K562 (cell line): ENCODE data around the gene CSAD. TPM values are rescaled to one million over a fixed set of nuclear protein-coding genes. Genes with fewer than 3 reads are reported as not detected.

Experiments
- BCOR ChIP-seq: fragments of 450-650 bp; IDR thresholded peaks from 2 replicates; pipeline ENCODE4 v1.6.1; 2016
- CBFB ChIP-seq: sonication (generic); formaldehyde crosslinking; IDR thresholded peaks from 2 replicates; pipeline ENCODE4 v1.4.0; 2020; ENCODE audit warnings: mild to moderate bottlenecking, missing genetic modification reagents
- CHCHD3 ChIP-seq: fragments of 250-450 bp; sonication (Bioruptor Pico); IDR thresholded peaks from 2 replicates; pipeline ENCODE4 v2.1.2; 2022; ENCODE audit warnings: mild to moderate bottlenecking
- CHD7 ChIP-seq: fragments of 200-600 bp; sonication (generic); IDR thresholded peaks from one replicate; pipeline ENCODE4 v1.6.1; 2012; ENCODE audit warnings: mild to moderate bottlenecking, low read depth, low read length, inconsistent platforms
- CREB1 ChIP-seq, 2 experiments: sonication (generic) in 1 of 2; formaldehyde crosslinking in 1 of 2; IDR thresholded peaks; 2 replicates each; pipeline versions ENCODE4 v1.6.1 to v1.8.0; 2012 to 2022; ENCODE audit warnings: inconsistent platforms in 1 of 2, mild to moderate bottlenecking in 1 of 2, missing genetic modification reagents in 1 of 2, moderate library complexity in 1 of 2
- MTA1 ChIP-seq: fragments of 450-650 bp; IDR thresholded peaks from 2 replicates; pipeline ENCODE4 v1.6.1; 2017; ENCODE audit warnings: borderline replicate concordance
- RBM25 ChIP-seq: fragments of 200-400 bp; formaldehyde crosslinking; IDR thresholded peaks from 2 replicates; pipeline ENCODE4 v1.6.1; 2018; ENCODE audit warnings: low read length, low read depth, moderate library complexity; ENCODE audit not compliant: severe bottlenecking
- SRSF1 ChIP-seq: fragments of 200-400 bp; formaldehyde crosslinking; IDR thresholded peaks from 2 replicates; pipeline ENCODE4 v1.6.1; 2017; ENCODE audit warnings: mild to moderate bottlenecking, low read depth, low read length, moderate library complexity
- ZFP91 ChIP-seq: sonication (generic); formaldehyde crosslinking; IDR thresholded peaks from 2 replicates; pipeline ENCODE4 v1.8.0; 2022; ENCODE audit warnings: mild to moderate bottlenecking, missing genetic modification reagents
- ZNF699 ChIP-seq: fragments of 250-450 bp; sonication (Bioruptor Pico); IDR thresholded peaks from 2 replicates; pipeline ENCODE4 v1.8.0; 2021; ENCODE audit warnings: mild to moderate bottlenecking, moderate library complexity; ENCODE audit not compliant: insufficient replicate concordance
- ZNF766 ChIP-seq: fragments of 200-800 bp; sonication (Bioruptor generic); conservative IDR thresholded peaks from 2 replicates; pipeline ENCODE4 v1.6.1; 2016; ENCODE audit warnings: missing genetic modification characterization, missing compliant biosample characterization
- ZNF830 ChIP-seq: fragments of 250-450 bp; sonication (Bioruptor Pico); IDR thresholded peaks from 2 replicates; pipeline ENCODE4 v1.5.0; 2021; ENCODE audit warnings: mild to moderate bottlenecking
- polyA plus RNA-seq, 8 experiments: library from polyadenylated mRNA; depleted of rRNA in 4 of 8; stranded (reverse) in 5 of 8; unstranded in 3 of 8; fragments of >200 nt; fragmentation: Nextera tagmentation in 2 of 8; fragmentation: Illumina TruSeq in 1 of 8; extraction: Ambion mirVana in 2 of 8; extraction: Trizol in 1 of 8; gene quantifications; 2 replicates each; pipeline versions ENCODE4 v1.2.1 to v1.2.3, GENCODE V29; 2011 to 2014; ENCODE audit warnings: inconsistent platforms in 1 of 8, missing spikeins in 1 of 8
- total RNA-seq, 7 experiments: library from RNA; depleted of rRNA in 6 of 7; stranded (reverse); fragments of >200 nt in 6 of 7; fragmentation: Illumina TruSeq in 2 of 7; extraction: Trizol in 2 of 7; gene quantifications; 2 replicates each; pipeline versions ENCODE4 v1.2.1 to v1.2.3, GENCODE V29; 2011 to 2021; ENCODE audit warnings: low replicate concordance in 1 of 7
- TF ChIP-seq, protein P1 (sequence below): sonication (generic); formaldehyde crosslinking; IDR thresholded peaks from 2 replicates; pipeline ENCODE4 v1.4.0; 2020; ENCODE audit warnings: mild to moderate bottlenecking, missing genetic modification reagents

CSAD gene
- total and polyA plus RNA-seq, 9 of the 15 experiments (the other 6 are each of a cell fraction or from before 2014, with no cell fraction given) = 1.8 to 19.6 (median 8.1) TPM

DNA sequence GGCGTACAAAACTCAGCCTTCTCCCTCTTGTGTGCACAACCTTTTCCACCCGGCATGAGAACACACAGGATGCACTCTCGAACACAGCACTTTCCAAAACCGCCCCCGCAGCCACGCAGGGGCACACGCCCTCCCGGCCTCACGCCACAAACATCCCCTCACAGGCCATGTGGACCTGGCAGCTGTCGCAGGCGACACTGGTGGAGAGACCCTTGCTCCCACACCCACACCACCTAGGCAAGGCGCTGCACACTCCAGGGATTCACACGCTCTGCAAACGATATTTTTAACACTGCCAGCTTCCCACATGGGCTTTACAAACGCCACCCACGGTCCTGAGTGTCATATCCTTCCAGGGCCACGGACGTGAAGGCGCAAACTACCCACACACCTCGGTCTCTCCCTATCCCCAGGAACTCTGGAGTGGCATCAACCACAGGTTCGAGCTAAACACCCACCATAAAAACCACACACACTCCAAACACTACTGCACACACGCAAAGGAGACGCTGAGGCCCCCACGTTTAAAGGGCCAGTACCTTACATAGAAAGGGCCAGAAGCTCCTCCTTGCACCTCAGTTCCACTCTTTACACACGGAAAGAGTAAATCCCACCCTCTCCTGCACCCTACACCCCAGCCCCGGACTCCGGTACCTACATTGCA lies 38.7 kb upstream of the CSAD start (continued):
- TF ChIP-seq CHD7 (no peak), RBM25 (no peak), CBFB (CRISPR knock-in tag) (no peak), SRSF1 (no peak), ZNF699 (CRISPR knock-in tag) (no peak), BCOR (0 out of 2 replicates have a peak, but pooled peaks have one; percentile 5), CREB1 (IDR thresholded peaks at IDR 0.05) (no peak), CREB1 (CRISPR knock-in tag; IDR thresholded peaks at IDR 0.05) (0 out of 2 replicates have a peak, but pooled peaks have one; percentile 27), ZNF766 (CRISPR knock-in tag) (no peak), MTA1 (0 out of 2 replicates have a peak, but pooled peaks have one; percentile 44), ZNF830 (no peak), CHCHD3 (no peak), ZFP91 (peak; percentile 95)
- TF ChIP-seq, protein P1, sequence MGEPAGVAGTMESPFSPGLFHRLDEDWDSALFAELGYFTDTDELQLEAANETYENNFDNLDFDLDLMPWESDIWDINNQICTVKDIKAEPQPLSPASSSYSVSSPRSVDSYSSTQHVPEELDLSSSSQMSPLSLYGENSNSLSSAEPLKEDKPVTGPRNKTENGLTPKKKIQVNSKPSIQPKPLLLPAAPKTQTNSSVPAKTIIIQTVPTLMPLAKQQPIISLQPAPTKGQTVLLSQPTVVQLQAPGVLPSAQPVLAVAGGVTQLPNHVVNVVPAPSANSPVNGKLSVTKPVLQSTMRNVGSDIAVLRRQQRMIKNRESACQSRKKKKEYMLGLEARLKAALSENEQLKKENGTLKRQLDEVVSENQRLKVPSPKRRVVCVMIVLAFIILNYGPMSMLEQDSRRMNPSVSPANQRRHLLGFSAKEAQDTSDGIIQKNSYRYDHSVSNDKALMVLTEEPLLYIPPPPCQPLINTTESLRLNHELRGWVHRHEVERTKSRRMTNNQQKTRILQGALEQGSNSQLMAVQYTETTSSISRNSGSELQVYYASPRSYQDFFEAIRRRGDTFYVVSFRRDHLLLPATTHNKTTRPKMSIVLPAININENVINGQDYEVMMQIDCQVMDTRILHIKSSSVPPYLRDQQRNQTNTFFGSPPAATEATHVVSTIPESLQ (CRISPR knock-in tag) = no peak
